Thyroid gland (tissue), 4 donors: Measurements from ENCODE around the gene KRT24. TPM values are rescaled to one million over a fixed set of nuclear protein-coding genes. Genes with fewer than 3 reads are reported as not detected.

Experiments
- DNase-seq, 2 donors: peaks; one replicate each; pipeline ENCODE4 v3.0.0-alpha.2; 2019
- H3K27ac ChIP-seq, 3 donors: fragments of 200-600 bp; sonication (generic); 1 replicate in 2 of 3; 2 replicates in 1 of 3; pipeline ENCODE4 v1.5.1; 2016 to 2019; ENCODE audit warnings: mild to moderate bottlenecking in 1 of 3, moderate library complexity in 1 of 3
- H3K27me3 ChIP-seq: fragments of 200-600 bp; sonication (generic); one replicate; pipeline ENCODE4 v1.5.1; 2019
- H3K36me3 ChIP-seq, 2 donors: fragments of 200-600 bp; sonication (generic); one replicate each; pipeline ENCODE4 v1.5.1; 2016 to 2019
- H3K4me1 ChIP-seq, 2 donors: fragments of 200-600 bp; sonication (generic); one replicate each; pipeline ENCODE4 v1.5.1; 2017 to 2019
- H3K4me3 ChIP-seq, 3 donors: fragments of 200-600 bp; sonication (generic); replicated peaks in 1 of 3; 1 replicate in 2 of 3; 2 replicates in 1 of 3; pipeline ENCODE4 v1.5.1; 2016; ENCODE audit warnings: mild to moderate bottlenecking in 1 of 3
- H3K9me3 ChIP-seq: fragments of 200-600 bp; sonication (generic); one replicate; pipeline ENCODE4 v1.5.1; 2017
- CTCF ChIP-seq, 6 experiments: fragments of 200-600 bp in 3 of 6; fragments of 450-650 bp in 3 of 6; sonication (generic) in 3 of 6; IDR thresholded peaks; one replicate each; pipeline ENCODE4 v1.5.1; 2016 to 2019; ENCODE audit warnings: antibody characterized with exemption in 6 of 6, mild to moderate bottlenecking in 2 of 6, inconsistent platforms in 1 of 6, moderate library complexity in 1 of 6
- POLR2A ChIP-seq, 2 donors: fragments of 450-650 bp; IDR thresholded peaks; one replicate each; pipeline ENCODE4 v1.6.1; 2017; ENCODE audit warnings: antibody characterized with exemption in 2 of 2, mild to moderate bottlenecking in 2 of 2, moderate library complexity in 1 of 2
- WGBS, 2 donors: methylation state at CpG; one replicate each; pipeline ENCODE4 v1.1.5; 2017; 5-methylcytosine and 5-hydroxymethylcytosine counted together
- intact Hi-C: fragments of 100-400 bp; cut with DNase I; formaldehyde crosslinking; loops from one replicate; pipeline ENCODE4 v1.15.1; 2023
- total RNA-seq, 4 donors: library from RNA; depleted of rRNA; stranded (reverse); fragments of >200 nt; gene quantifications; one replicate each; pipeline ENCODE4 v1.2.3, GENCODE V29; 2016

The KRT24 gene
- total RNA-seq, 4 donors from 2014 or later = not detected

GRCh38 chr17:40659911-40660310, 43.6 kb downstream of the KRT24 start:
- H3K4me1 ChIP-seq = no peaks in the 10 kb centered on the region
- H3K27ac ChIP-seq = no peak overlapping the region
- H3K4me3 ChIP-seq = no peak overlapping the region
- WGBS, 2 donors = 87 to 88% methylated on average over 7 of the region's 7 CpGs
- no peaks in the 10 kb centered on the region for H3K9me3 ChIP-seq
- TF ChIP-seq CTCF (IDR thresholded peaks at IDR 0.05) (no peak), POLR2A (IDR thresholded peaks at IDR 0.05) (no peak)
- DNase-seq = no peak
- no peaks in the 10 kb centered on the region for H3K36me3 ChIP-seq
- intact Hi-C loops = no loop called here
- no peaks in the 10 kb centered on the region for H3K27me3 ChIP-seq

- Histone ChIP-seq H3K9me3 (no peaks in the 10 kb centered on the region), H3K27ac (no peak overlapping the region), H3K27me3 (no peaks in the 10 kb centered on the region), H3K4me1 (no peaks in the 10 kb centered on the region), H3K36me3 (no peaks in the 10 kb centered on the region), H3K4me3 (no peak overlapping the region)
- no peak for DNase-seq
- TF ChIP-seq CTCF (IDR thresholded peaks at IDR 0.05) (no peak), POLR2A (IDR thresholded peaks at IDR 0.05) (no peak)
- intact Hi-C loops = no loop called here
These were observed 45.2 kb downstream of the KRT24 start for GRCh38 chr17:40658396-40658795.

GRCh38 chr17:40651939-40652338, 51.6 kb downstream of the KRT24 start:
- no peak for DNase-seq
- Histone ChIP-seq H3K27ac (no peak overlapping the region), H3K9me3 (no peaks in the 10 kb centered on the region), H3K27me3 (no peaks in the 10 kb centered on the region), H3K36me3 (no peaks in the 10 kb centered on the region), H3K4me3 (no peak overlapping the region), H3K4me1 (peaks cover 6% of the 10 kb centered on the region in 2 donors)
- 72 to 82% methylated on average over 5 of the region's 5 CpGs for WGBS, 2 donors
- intact Hi-C loops = no loop called here
- no peak for TF ChIP-seq CTCF (IDR thresholded peaks at IDR 0.05)
- TF ChIP-seq POLR2A (IDR thresholded peaks at IDR 0.05) = no peak

- DNase-seq = peak in 1 of 2 donors; percentile 1
- 2 to 3% methylated on average over 26 to 28 of the region's 28 CpGs for WGBS, 2 donors
- H3K4me1 ChIP-seq = peaks cover 19 to 20% of the 10 kb centered on the region in 2 donors
- no peaks in the 10 kb centered on the region for H3K36me3 ChIP-seq
- peak overlapping the region; percentile 37 to 98 (median 81) for H3K4me3 ChIP-seq
- peak overlapping the region; percentile 97 to 100 (median 99) for H3K27ac ChIP-seq
- intact Hi-C loops = loop anchor here (10.0 kb wide), 1 partner anchor 76 kb away; no protein-coding TSS in a partner anchor
- no peak for TF ChIP-seq CTCF (IDR thresholded peaks at IDR 0.05)
- no peak for TF ChIP-seq POLR2A (IDR thresholded peaks at IDR 0.05)
- no peaks in the 10 kb centered on the region for H3K27me3 ChIP-seq
- H3K9me3 ChIP-seq = no peaks in the 10 kb centered on the region
These were observed 55.1 kb downstream of the KRT24 start for GRCh38 chr17:40648384-40648968.

Other genes starting within 250 kb of the KRT24 start
- 10 to 100 TPM in 2 of 4 donors, 1 to 10 TPM in 2; 5.4 to 24.7 (median 16.2) TPM for gene TNS4, start 202.1 kb downstream of the KRT24 start, total RNA-seq
- gene CCR7, start 138.3 kb downstream of the KRT24 start, total RNA-seq = 1 to 10 TPM in 1 of 4 donors, under 1 TPM in 2, not detected in 1; 0.27 to 1.6 (median 0.93) TPM
- 100 to 1,000 TPM in 3 of 4 donors, 10 to 100 TPM in 1; 82.1 to 125 (median 108) TPM for gene SMARCE1, start 55.9 kb downstream of the KRT24 start, total RNA-seq
- gene KRT222, start 38.6 kb downstream of the KRT24 start, total RNA-seq = 1 to 10 TPM in 3 of 4 donors, under 1 TPM in 1; 0.50 to 5.7 (median 2.3) TPM
- gene KRT25, start 51.6 kb upstream of the KRT24 start, total RNA-seq = not detected
- gene KRT26, start 68.4 kb upstream of the KRT24 start, total RNA-seq = not detected
- gene KRT27, start 78.8 kb upstream of the KRT24 start, total RNA-seq = not detected
- not detected for gene KRT28, start 96.2 kb upstream of the KRT24 start, total RNA-seq
- gene KRT10, start 118.9 kb upstream of the KRT24 start, total RNA-seq = 10 to 100 TPM in 2 of 4 donors, 1 to 10 TPM in 2; 1.3 to 10.8 (median 8.8) TPM
- not detected for gene KRT12, start 163.5 kb upstream of the KRT24 start, total RNA-seq
- gene KRT20, start 181.5 kb upstream of the KRT24 start, total RNA-seq = not detected
- 1 to 10 TPM in 1 of 4 donors, not detected in 3; 4.6 TPM for gene KRT23, start 233.9 kb upstream of the KRT24 start, total RNA-seq